GM18858 (cell line): ENCODE results near the gene MAP4K3.

Experiments used
- ATAC-seq: cut with Tn5 transposase; IDR thresholded peaks from one replicate; pipeline ENCODE4 v1.9.1; 2021; ENCODE audit not compliant: unreplicated experiment

Gene MAP4K3

DNA sequence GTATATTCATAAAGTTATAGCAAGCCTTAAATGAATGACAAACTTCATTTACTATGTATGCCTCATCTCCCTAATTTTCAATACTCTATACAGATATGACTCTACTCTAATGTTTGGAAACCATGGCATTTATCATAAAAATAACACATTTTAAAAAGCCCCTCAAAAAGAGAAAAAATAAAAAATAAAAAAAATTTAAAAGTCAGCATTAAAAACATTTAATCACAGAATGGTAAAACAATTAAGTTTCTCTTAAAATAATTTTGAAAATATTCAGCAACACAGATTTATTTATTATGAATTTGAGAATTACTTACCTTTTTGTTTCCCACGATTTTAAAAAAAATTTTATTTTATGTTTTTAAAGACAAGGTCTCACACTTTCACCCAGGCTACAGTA, 128.3 kb downstream of the MAP4K3 start:
- no peak for ATAC-seq

- no peak for ATAC-seq
Observed at GRCh38 chr2:39306626-39307025, 130.5 kb downstream of the MAP4K3 start.

DNA sequence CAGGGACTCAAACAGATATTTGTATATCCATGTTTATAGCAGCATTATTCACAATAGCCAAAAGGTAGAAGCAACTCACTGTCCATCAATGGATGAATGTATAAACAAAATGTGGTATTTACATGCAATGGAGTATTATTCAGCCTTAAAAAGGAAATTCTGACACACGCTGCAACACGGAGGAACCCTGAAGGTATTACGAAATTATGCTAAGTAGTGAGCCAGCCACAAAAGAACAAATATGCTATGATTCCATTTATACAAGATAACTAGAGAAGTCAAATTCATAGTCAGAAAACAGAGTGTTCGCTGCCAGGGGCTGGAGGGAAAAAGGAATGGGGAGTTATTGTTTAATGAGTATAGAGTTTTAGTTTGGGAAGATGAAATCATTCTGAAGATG, 132.4 kb downstream of the MAP4K3 start:
- no peak for ATAC-seq

DNA sequence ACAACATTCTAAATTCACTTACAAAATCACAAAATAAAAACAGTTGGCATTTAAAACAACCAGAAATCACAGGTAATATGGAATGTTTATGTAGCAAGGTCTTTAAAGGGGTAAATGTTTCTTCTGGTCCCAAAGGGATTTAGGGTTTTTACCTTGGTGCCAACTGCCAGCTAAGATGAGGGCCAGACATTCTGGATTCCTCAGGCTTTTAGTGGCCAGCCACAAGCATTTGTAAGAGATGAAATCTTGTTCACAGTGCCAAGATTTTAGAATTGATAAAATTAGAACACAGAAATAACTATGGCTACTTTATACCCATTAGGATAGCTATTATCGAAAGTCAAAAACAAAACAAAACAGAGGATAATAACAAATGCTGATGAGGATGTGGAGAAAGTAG, 132.9 kb downstream of the MAP4K3 start:
- no peak for ATAC-seq

DNA sequence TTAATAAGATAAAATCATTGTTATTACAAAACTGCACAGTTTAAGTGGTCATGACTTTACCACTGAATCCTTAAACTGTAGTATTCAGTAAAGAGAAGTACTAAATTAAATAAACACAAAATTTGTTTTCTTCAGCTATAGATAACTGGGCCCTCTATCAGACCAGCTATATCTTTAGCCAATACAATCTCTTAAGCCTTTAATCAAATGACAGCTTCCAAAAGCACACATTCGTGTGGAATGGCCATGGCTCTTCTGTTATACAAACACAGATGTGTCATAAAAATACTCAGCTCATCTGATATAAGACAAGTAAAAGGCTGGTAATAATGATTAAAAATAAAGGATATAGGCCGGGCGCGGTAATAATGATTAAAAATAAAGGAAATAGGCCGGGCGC, 135.7 kb downstream of the MAP4K3 start:
- ATAC-seq = no peak

- no peak for ATAC-seq
Observed at GRCh38 chr2:39300044-39300978, 136.8 kb downstream of the MAP4K3 start.

DNA sequence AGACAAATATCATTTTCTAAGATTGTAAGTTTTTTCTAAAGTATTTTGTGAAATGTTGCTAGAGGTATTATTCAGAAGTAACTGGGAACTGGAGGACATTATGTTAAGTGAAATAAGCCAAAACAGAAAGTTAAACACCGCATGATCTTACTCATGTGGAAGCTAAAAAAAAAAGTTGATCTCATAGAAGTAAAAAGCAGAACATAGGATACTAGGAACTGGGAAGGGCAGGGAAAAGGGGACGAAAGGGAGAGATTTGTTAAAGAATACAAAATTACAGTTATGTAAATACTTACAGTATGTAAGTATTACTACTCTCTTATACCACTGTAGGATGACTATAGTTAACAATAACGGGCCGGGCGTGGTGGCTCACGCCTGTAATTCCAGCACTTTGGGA, 146.7 kb downstream of the MAP4K3 start:
- no peak for ATAC-seq

- ATAC-seq = no peak
Observed at GRCh38 chr2:39289609-39290008, 147.5 kb downstream of the MAP4K3 start.

- ATAC-seq = no peak
Observed at GRCh38 chr2:39283561-39283960, 153.5 kb downstream of the MAP4K3 start.

GRCh38 chr2:39281391-39281790, 155.7 kb downstream of the MAP4K3 start:
- no peak for ATAC-seq

GRCh38 chr2:39275016-39275415, 162.1 kb downstream of the MAP4K3 start:
- ATAC-seq = no peak

DNA sequence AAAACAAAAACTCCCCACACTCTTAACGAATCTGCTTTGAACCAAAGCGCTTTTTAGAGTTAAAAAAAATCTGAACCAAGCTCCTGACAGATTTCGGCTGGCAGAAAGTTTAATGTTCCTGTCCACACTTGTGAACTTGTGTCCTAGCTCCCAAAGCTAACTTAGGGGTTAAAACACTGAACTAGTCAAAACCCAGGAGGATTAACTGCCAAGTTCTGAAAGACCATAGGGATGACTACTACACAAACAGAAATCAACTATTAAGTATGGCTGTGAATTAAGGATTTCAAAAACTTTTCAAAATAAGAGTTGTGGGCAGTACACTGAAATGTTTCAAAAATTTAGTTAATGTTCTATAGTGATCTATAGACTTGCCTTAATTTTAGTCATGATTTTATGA, 167.1 kb downstream of the MAP4K3 start:
- no peak for ATAC-seq

- no peak for ATAC-seq
Observed at GRCh38 chr2:39266916-39267434, 170.1 kb downstream of the MAP4K3 start.

- ATAC-seq = peak; percentile 72
Observed at GRCh38 chr2:39266139-39266805, 170.8 kb downstream of the MAP4K3 start.

- ATAC-seq = no peak
Observed at GRCh38 chr2:39265315-39265714, 171.8 kb downstream of the MAP4K3 start.

DNA sequence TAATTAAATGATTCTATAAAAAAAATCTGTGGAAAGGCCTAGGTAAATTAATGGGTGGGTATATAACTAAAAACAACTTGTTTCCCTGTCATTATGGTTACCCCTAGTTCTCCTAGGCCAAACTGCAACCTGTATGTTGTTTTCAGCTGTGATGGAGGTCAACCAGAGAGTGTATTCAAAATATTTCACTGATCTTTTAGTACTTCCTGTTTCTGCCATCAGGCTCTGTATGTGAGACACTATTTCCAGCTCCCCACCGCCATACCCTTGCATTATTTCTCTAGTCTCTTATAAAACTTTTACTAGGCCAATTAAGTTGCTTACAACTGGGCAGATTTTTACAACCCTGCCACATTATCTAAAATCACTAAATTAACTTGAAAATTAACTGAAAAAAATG, 172.4 kb downstream of the MAP4K3 start:
- peak; percentile 70 for ATAC-seq

- no peak for ATAC-seq
Observed at GRCh38 chr2:39260087-39260486, 177.0 kb downstream of the MAP4K3 start.

- no peak for ATAC-seq
Observed at GRCh38 chr2:39256040-39256439, 181.0 kb downstream of the MAP4K3 start.

- ATAC-seq = no peak
Observed at GRCh38 chr2:39252888-39253518, 184.1 kb downstream of the MAP4K3 start.

GRCh38 chr2:39247512-39248043, 189.5 kb downstream of the MAP4K3 start:
- ATAC-seq = no peak

- peak; percentile 42 for ATAC-seq
Observed at GRCh38 chr2:39246382-39246980, 190.6 kb downstream of the MAP4K3 start.
